Measurements from ENCODE around the gene MC3R. TPM values are rescaled to one million over a fixed set of nuclear protein-coding genes. Genes with fewer than 3 reads are reported as not detected.

The MC3R gene
- total RNA-seq, 4 donors from 2014 or later = not detected

DNA sequence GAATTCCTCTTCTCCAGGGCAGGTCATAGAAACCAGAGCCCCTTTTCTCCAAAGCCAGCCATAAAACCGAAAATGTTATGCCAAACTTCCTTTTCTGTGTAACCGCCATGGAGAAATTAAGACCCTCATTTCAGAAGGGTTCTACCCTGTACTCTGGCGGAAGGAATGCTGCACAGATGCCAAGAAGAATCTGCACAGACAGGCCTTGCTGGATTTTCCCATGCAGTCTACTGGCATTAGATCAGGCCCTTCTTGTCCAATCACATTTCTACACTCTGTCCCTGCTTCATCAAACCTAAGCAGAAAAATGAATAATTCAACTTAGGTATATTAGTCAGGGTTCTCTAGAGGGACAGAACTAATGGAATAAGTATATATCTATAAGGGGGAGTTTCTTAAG lies 43.2 kb upstream of the MC3R start:
- Histone ChIP-seq H3K36me3 (no peaks in the 10 kb centered on the region), H3K27ac (no peak overlapping the region), H3K4me1 (no peaks in the 10 kb centered on the region), H3K4me3 (no peak overlapping the region), H3K27me3 (no peaks in the 10 kb centered on the region), H3K9me3 (peaks cover 0 to 9% (median 0%) of the 10 kb centered on the region in 3 donors)
- no peak for TF ChIP-seq POLR2A (IDR thresholded peaks at IDR 0.05)
- TF ChIP-seq POLR2AphosphoS5 (IDR thresholded peaks at IDR 0.05) = no peak
- no peak for TF ChIP-seq EP300 (IDR thresholded peaks at IDR 0.05)
- no peak for ATAC-seq
- 79 to 100% methylated on average over 3 of the region's 3 CpGs for WGBS, 2 donors (ENCODE audit: low coverage in 1 of 2)

DNA sequence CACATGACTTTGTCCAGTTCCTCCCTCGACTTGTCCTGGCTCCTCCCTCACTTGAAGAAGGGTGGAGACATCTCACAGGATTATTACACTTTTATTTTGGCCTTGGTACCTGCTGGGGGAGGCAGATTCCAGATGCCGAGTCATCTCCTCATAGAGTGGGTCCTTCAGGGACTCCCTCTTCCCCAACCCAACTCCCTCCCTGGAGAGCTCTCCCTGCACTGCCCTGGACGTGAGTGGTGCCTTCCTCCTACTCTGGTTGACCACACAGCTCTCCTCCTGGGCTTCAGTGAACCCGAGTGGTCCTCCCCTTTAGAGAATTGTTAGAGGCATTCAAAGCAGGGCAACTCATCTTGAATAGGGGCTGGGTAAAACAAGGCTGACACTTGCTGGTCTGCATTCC lies 40.9 kb upstream of the MC3R start:
- no peaks in the 10 kb centered on the region for H3K4me1 ChIP-seq
- no peaks in the 10 kb centered on the region for H3K9me3 ChIP-seq
- no peaks in the 10 kb centered on the region for H3K27me3 ChIP-seq
- WGBS, 2 donors (ENCODE audit: low coverage in 1 of 2) = 29 to 53% methylated on average over 1 to 3 of the region's 4 CpGs
- H3K36me3 ChIP-seq = no peaks in the 10 kb centered on the region
- ATAC-seq = no peak
- H3K4me3 ChIP-seq = no peak overlapping the region
- H3K27ac ChIP-seq = no peak overlapping the region
- no peak for TF ChIP-seq POLR2AphosphoS5 (IDR thresholded peaks at IDR 0.05)
- TF ChIP-seq EP300 (IDR thresholded peaks at IDR 0.05) = no peak
- TF ChIP-seq POLR2A (IDR thresholded peaks at IDR 0.05) = no peak

GRCh38 chr20:56208121-56208520 lies 40.4 kb upstream of the MC3R start:
- 100% methylated on average over 1 of the region's 1 CpG for WGBS, 2 donors (ENCODE audit: low coverage in 1 of 2)
- Histone ChIP-seq H3K27ac (no peak overlapping the region), H3K4me1 (no peaks in the 10 kb centered on the region), H3K4me3 (no peak overlapping the region), H3K9me3 (no peaks in the 10 kb centered on the region), H3K27me3 (no peaks in the 10 kb centered on the region), H3K36me3 (no peaks in the 10 kb centered on the region)
- TF ChIP-seq POLR2A (IDR thresholded peaks at IDR 0.05) = no peak
- no peak for ATAC-seq

- WGBS, 2 donors (ENCODE audit: low coverage in 1 of 2) = 65 to 81% methylated on average over 5 of the region's 5 CpGs
- no peak for ATAC-seq
- Histone ChIP-seq H3K9me3 (no peaks in the 10 kb centered on the region), H3K27ac (no peak overlapping the region), H3K4me1 (no peaks in the 10 kb centered on the region), H3K36me3 (no peaks in the 10 kb centered on the region), H3K4me3 (no peak overlapping the region), H3K27me3 (peaks cover 3% of the 10 kb centered on the region)
- no peak for TF ChIP-seq POLR2A (IDR thresholded peaks at IDR 0.05)
- no peak for TF ChIP-seq POLR2AphosphoS5 (IDR thresholded peaks at IDR 0.05)
- TF ChIP-seq EP300 (IDR thresholded peaks at IDR 0.05) = no peak
- no peak for TF ChIP-seq CTCF (IDR thresholded peaks at IDR 0.05)
These were observed 37.5 kb upstream of the MC3R start for GRCh38 chr20:56211051-56211450.

- Histone ChIP-seq H3K4me1 (no peaks in the 10 kb centered on the region), H3K9me3 (no peaks in the 10 kb centered on the region), H3K36me3 (no peaks in the 10 kb centered on the region), H3K27ac (no peak overlapping the region), H3K4me3 (no peak overlapping the region), H3K27me3 (peaks cover 8% of the 10 kb centered on the region)
- no peak for ATAC-seq
- TF ChIP-seq CTCF (IDR thresholded peaks at IDR 0.05) (no peak), POLR2A (IDR thresholded peaks at IDR 0.05) (no peak), EP300 (IDR thresholded peaks at IDR 0.05) (no peak), POLR2AphosphoS5 (IDR thresholded peaks at IDR 0.05) (no peak)
- WGBS, 2 donors (ENCODE audit: low coverage in 1 of 2) = 62 to 84% methylated on average over 6 to 9 of the region's 9 CpGs
These were observed 36.4 kb upstream of the MC3R start for GRCh38 chr20:56212091-56212490.

- no peak for ATAC-seq
- no peaks in the 10 kb centered on the region for H3K36me3 ChIP-seq
- H3K9me3 ChIP-seq = no peaks in the 10 kb centered on the region
- H3K27me3 ChIP-seq = peaks cover 8% of the 10 kb centered on the region
- no peak for TF ChIP-seq POLR2AphosphoS5 (IDR thresholded peaks at IDR 0.05)
- TF ChIP-seq POLR2A (IDR thresholded peaks at IDR 0.05) = no peak
- TF ChIP-seq CTCF (IDR thresholded peaks at IDR 0.05) = no peak
- no peak for TF ChIP-seq EP300 (IDR thresholded peaks at IDR 0.05)
- no peak overlapping the region for H3K4me3 ChIP-seq
- H3K27ac ChIP-seq = no peak overlapping the region
- 67 to 78% methylated on average over 1 to 2 of the region's 2 CpGs for WGBS, 2 donors (ENCODE audit: low coverage in 1 of 2)
- H3K4me1 ChIP-seq = no peaks in the 10 kb centered on the region
These were observed 35.2 kb upstream of the MC3R start for GRCh38 chr20:56213321-56213720.
